Measurements from ENCODE around the gene ZFP3. TPM values are rescaled to one million over a fixed set of nuclear protein-coding genes. Genes with fewer than 3 reads are reported as not detected.
A peak's percentile ranks its signal among the peaks of the same experiment; 100 is the strongest.
"Not testable (repeated sequence)": the region's sequence is repeated elsewhere in the genome, so short reads cannot be mapped to it uniquely, and the experiment has no call there.

The ZFP3 gene
- total RNA-seq, 2 experiments from 2014 or later = 1.9 to 2.9 TPM

DNA sequence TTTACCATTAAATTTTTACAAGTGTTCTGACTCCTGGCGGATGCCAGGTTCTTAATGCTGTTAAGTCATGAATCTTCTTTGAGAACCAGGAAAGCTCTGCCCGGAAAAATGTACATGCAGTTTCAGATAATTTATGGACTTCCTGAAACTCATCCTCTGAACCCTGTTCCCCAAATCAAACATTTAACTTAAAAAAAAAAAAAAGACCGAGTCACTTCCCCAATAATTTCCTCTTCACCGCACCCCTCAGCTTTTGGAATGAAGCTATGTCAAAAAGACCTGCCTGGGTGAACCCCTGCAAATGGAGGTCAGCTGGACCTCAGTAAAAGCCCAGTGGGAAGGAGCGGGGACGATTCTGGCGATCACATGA is 18.4 kb downstream of the ZFP3 start:
- CTCF ChIA-PET = no interaction called here
- Mint-ChIP-seq H3K4me1 (no peaks in the 10 kb centered on the region), H3K27ac (no peak overlapping the region), H3K27me3 (peaks cover 15% of the 10 kb centered on the region), H3K36me3 (peaks cover 44% of the 10 kb centered on the region), H3K9me3 (ENCODE audit: low read depth) (peaks cover 42% of the 10 kb centered on the region), H3K4me3 (no peak overlapping the region)
- no peak for ATAC-seq
- no peak for DNase-seq

DNA sequence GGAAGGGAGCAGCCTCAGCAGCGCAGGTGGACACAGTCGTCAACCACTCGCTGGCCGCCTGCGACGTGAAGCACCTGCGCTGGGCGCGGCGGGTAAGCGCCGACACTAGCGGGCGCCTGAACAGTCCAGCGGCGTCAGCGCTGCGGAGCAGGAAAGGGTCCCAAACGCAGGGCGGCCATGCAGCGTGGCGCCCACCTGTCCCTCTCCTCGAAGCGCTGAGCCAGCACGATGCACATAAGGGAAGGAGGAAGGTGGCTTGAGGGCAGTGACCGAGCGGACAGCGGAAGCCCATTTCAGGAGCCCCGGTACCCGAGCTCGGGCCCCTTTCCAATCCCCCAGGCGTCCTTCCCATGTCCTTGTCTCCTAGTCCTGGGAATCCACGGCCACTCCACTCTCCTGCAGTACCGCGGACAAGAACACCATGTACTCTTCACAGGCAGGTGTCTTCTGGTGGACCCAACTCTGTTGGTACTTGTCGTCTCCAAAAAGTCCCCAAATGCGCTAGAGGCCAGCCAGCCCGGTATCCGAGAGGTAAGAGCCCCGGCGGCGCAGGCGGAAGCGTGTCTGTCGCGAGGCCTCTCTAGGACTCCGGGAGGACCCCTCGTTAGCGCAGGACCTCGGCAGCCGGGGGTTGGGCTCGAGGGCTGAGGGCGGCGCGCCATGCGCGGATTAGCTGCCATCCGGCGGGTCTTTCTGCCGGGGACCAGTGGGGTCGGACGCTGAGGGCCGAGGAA is 19.0 kb downstream of the ZFP3 start:
- ATAC-seq (no peak), DNase-seq (no peak)
- CTCF ChIA-PET = no interaction called here
- Mint-ChIP-seq H3K9me3 (ENCODE audit: low read depth) (peaks cover 36% of the 10 kb centered on the region), H3K27me3 (peaks cover 15% of the 10 kb centered on the region), H3K27ac (peak overlapping the region; percentile 13), H3K36me3 (peaks cover 38% of the 10 kb centered on the region), H3K4me1 (no peaks in the 10 kb centered on the region), H3K4me3 (no peak overlapping the region)

DNA sequence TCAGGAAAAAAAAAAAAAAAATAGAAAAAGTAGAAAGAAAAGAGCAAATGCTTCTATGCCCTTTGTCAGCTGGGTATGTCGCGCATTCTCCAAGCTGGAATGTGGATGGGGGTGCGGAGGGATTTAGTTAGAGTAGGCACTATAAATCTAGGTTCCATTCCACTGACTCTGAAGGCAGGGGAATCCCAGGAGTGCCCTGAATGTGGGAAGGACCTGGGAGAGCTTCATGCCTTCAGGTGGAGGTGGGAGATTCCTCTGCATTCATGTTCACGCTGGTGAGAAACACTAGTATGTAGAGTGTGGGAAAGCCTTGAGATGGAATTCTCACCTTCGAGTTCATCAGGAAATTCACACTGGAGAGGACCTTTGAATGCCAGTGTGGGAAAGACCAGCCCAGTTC is 21.0 kb downstream of the ZFP3 start:
- Mint-ChIP-seq H3K36me3 (peaks cover 26% of the 10 kb centered on the region), H3K4me1 (no peaks in the 10 kb centered on the region), H3K4me3 (no peak overlapping the region), H3K27me3 (peaks cover 15% of the 10 kb centered on the region), H3K9me3 (ENCODE audit: low read depth) (peaks cover 30% of the 10 kb centered on the region), H3K27ac (no peak overlapping the region)
- no peak for ATAC-seq
- CTCF ChIA-PET = no interaction called here
- DNase-seq = no peak

DNA sequence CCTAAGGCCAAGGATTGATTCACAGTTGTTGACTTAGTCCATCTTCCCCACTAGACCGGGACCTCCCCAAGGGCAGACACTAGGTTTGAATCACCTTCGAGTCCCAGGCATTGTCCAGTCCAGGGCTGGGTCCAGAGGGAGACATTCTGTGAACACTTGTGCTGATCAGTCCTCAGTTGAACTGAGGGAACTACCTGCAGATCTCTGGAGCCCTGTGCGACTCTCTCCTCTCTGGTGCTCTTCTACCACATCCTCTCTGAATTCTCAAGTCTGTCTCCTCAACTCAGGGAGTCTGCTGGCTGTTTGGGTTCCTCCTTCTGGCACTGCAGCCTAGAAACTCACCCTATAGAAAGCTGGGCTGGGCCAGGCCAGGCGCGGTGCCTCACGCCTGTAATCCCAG is 22.6 kb downstream of the ZFP3 start:
- peak; percentile 20 for ATAC-seq
- H3K4me3 Mint-ChIP-seq = no peak overlapping the region
- no peak overlapping the region for H3K27ac Mint-ChIP-seq
- CTCF ChIA-PET = no interaction called here
- H3K9me3 Mint-ChIP-seq (ENCODE audit: low read depth) = peaks cover 25% of the 10 kb centered on the region
- H3K4me1 Mint-ChIP-seq = no peaks in the 10 kb centered on the region
- peaks cover 15% of the 10 kb centered on the region for H3K27me3 Mint-ChIP-seq
- peaks cover 28% of the 10 kb centered on the region for H3K36me3 Mint-ChIP-seq
- DNase-seq = no peak

DNA sequence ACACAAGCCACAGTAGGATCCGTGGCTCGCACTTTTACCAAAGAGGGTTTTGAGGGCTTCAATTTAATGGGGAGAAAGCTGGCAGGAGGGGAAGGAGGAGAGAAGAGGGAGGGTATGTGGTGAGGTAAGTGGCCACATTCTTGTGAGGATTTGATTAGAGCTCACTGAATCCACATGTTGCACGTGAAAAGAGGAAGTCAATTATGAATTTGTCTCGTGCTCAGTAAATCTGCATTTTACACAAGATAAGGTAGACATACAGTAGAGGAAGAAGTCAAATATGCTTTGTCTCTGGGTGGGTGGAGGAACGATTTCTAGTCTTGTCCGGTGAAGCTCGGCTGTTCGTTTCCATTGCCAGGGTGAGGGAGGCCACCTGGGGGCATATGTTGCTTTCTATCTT is 32.5 kb downstream of the ZFP3 start:
- H3K27me3 Mint-ChIP-seq = peaks cover 9% of the 10 kb centered on the region
- peak overlapping the region; percentile 73 for H3K4me3 Mint-ChIP-seq
- CTCF ChIA-PET = interaction anchor here (0.7 to 1.5 kb wide), 4 partner anchors 18 to 171 kb away, joined by 3 to 7 read pairs (median 4); partner anchors contain the start of genes RNF167, SLC25A11 and ZFP3
- DNase-seq (no peak), ATAC-seq (no peak)
- peaks cover 20% of the 10 kb centered on the region for H3K4me1 Mint-ChIP-seq
- peaks cover 14% of the 10 kb centered on the region for H3K9me3 Mint-ChIP-seq (ENCODE audit: low read depth)
- H3K36me3 Mint-ChIP-seq = peaks cover 70% of the 10 kb centered on the region
- H3K27ac Mint-ChIP-seq = peak overlapping the region; percentile 18

DNA sequence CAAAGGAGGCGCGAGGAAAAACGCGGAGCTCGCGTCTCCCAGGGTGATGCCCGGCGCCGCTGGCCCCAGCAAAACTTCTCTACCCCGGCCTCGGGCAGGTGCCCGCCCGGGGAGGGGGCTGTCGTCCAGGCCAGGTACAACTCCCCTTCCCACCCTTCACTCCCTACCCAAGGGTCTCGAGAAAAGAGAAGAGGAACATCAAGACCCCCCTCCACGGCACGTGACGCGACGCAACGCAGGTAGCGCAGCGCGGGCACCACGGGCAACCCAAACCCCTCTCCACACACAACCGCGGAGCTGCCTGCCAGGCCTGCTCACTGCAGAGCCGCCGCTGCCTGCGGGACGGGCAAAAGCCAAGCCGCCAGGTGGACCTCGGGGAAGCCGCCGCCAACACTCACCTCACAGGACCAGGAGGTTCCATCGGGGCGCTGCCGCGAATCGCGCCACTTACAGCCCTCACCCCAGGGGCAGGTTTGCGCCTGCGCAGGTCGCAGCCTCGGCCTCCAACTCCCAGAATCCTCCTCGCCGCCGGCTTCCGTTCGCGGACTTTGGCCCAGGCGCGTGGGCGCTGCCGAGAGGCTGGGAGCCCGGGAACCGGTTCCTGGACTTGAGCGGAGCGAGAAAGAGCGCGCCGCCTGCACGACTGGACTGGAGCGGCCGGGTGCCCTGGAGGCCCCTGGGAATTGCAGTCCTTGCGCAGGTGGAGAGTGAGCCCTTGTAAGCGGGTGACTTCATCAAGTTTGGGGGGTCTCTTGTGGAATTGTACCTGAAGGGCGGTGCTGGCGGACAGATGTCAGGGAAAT is 33.3 kb downstream of the ZFP3 start, which contains the start of gene ZNF232:
Gene ZNF232, minus strand, starts transcription at position 477 of the 803 bp plus-strand sequence. Its CDS starts 56 bp downstream, at position 421.
- H3K9me3 Mint-ChIP-seq (ENCODE audit: low read depth) = peaks cover 8% of the 10 kb centered on the region

DNA sequence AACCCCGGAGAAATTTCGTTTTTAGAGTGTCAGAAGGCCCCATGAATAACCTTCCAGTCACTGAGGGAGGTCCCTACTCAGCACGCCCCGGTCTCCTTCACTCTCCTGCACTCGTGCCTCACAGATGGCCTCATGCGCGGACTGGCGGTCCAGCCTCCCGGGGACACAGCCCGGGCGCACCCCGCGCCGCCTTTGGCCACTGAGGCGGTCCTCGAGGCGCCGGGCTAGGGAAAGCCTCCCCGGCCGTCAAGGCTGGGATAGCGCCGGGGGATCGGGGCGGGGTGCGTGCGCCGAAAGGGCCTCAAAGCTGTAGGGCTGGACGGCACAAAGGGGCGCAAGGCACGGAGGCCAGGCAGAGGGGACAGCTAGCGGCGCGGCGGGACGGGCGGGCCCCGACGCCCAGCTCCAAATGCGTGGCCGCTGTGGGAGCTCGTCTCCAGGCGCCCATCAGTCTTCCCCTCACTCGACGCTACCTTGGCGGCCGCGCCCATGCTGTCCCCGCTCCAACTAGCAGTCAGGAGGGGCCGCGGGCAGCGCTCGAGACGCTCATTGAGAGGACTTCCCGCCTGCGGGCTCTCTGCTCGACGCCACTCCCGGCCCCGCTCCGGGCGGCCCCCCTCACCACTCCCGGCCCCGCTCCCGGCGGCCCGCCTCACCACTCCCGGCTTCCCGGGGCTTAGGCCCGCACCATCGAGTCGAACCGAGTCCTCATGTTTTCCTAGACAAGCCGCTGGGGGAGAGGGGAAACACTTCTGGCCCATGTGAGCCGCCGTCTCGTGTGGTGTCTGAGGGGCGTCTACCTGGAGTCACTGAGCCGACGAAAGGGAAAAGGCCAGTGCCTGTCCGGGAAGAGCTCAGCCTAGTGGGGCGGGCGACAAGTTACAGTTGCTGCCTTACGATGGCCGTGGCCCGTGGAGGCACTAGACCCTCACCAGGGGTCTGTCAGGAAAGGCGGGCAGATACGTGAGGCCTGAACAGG is 37.7 kb downstream of the ZFP3 start, which contains the start of gene USP6:
Gene USP6, plus strand, starts transcription at position 360 of the 979 bp plus-strand sequence. CDS start 14,336 bp downstream, outside the sequence.
- DNase-seq = no peak
- Mint-ChIP-seq H3K4me1 (peaks cover 11% of the 10 kb centered on the region), H3K27ac (no peak within 1 kb of the TSS), H3K27me3 (peaks cover 40% of the 10 kb centered on the region), H3K4me3 (no peak within 1 kb of the TSS), H3K36me3 (peaks cover 25% of the 10 kb centered on the region), H3K9me3 (ENCODE audit: low read depth) (no peaks in the 10 kb centered on the region)
- CTCF ChIA-PET = no interaction called here
- ATAC-seq = no peak

More for the DNA sequence above, 33.3 kb downstream of the ZFP3 start, which contains the start of gene ZNF232:
- Mint-ChIP-seq H3K27me3 (peaks cover 15% of the 10 kb centered on the region), H3K4me3 (peak within 1 kb of the TSS; percentile 73), H3K27ac (peak within 1 kb of the TSS; percentile 75), H3K4me1 (peaks cover 20% of the 10 kb centered on the region), H3K36me3 (peaks cover 62% of the 10 kb centered on the region)
- CTCF ChIA-PET = interaction anchor here (0.7 to 1.5 kb wide), 4 partner anchors 19 to 171 kb away, joined by 3 to 7 read pairs (median 4); partner anchors contain the start of genes RNF167, SLC25A11 and ZFP3
- peak; percentile 97 for ATAC-seq
- DNase-seq = peak; percentile 94

DNA sequence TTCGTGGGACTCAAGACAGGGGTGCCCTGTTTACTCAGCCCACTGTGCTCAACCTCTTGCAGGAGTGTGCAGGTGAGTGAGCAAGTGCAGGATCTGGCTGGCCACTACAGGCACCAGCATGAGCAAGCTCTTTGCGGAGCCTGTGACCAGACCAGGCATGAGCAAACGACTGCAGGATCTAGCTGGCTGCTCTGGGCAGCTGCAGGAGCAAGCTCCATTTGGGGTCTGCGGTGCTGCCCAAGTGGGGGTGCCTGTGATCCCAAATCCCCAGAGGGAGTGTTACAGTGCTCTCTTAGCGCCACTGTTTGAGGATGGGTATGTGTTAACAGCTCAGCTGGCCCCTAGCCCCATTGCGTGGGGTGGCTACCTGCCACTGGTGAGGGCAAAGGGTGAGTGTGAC is 40.0 kb downstream of the ZFP3 start:
- Mint-ChIP-seq H3K4me1 (peaks cover under 1% of the 10 kb centered on the region), H3K4me3 (no peak overlapping the region), H3K27me3 (peaks cover 51% of the 10 kb centered on the region), H3K9me3 (ENCODE audit: low read depth) (no peaks in the 10 kb centered on the region), H3K27ac (no peak overlapping the region), H3K36me3 (peaks cover 19% of the 10 kb centered on the region)
- ATAC-seq = no peak
- DNase-seq = no peak
- CTCF ChIA-PET = no interaction called here

DNA sequence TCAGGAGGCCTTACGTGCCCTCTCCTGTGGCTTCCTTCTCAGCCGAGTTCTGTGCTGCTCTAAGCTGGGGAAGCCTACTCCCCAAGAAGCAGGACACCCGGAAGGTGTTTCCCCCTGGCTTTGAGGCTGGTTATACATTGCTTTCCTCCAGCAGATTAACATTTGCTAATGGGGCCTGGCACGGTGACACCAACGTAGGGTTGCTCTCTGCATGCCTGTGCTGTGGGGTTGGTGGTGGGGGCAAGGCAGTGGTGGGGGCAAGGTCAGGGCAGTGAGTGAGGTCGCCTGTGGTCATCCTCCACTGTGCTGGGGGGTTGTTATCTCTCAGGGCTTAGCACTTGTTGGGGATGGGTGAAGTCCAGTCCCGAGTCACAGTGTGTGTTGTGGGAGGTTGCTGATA is 41.8 kb downstream of the ZFP3 start:
- Mint-ChIP-seq H3K4me1 (no peaks in the 10 kb centered on the region), H3K9me3 (ENCODE audit: low read depth) (no peaks in the 10 kb centered on the region), H3K36me3 (peaks cover 3% of the 10 kb centered on the region), H3K27ac (no peak overlapping the region), H3K4me3 (no peak overlapping the region), H3K27me3 (peaks cover 59% of the 10 kb centered on the region)
- no peak for DNase-seq
- no peak for ATAC-seq
- CTCF ChIA-PET = no interaction called here

DNA sequence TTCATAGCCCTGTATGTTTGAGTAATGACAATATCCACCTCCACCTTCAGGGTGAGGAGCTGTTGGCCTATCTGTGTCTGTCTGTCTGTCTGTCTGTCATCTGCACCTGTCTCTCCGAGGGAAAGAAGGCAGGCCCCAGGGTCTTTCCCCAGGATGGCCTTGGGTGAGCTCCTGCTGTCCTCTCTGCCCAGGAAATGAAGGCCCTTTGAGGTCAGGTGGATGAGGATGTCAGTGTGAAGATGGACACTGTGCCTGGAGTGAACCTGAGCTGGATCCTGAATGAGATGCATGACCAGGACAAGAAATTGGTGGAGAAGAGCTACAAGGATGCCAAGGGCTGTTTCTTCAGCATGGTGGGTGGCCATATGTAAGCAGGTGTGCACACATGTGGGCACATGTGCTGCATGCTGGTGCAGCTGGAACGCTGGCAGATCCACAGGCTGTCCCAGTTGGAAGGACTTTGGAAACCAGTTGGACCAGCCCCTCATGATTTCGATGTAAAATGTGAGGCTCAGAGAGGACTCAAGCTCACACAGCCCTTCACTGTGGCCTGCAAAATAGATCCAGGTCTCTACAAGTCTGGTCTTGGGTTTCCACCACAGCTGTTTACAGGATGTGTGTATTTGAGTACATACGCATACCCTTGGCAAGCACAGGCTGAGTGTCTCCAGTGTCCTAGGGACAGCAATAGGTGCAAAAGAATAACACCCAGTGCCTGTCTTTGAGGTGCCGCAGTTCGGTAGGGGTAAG is 42.3 kb downstream of the ZFP3 start:
- H3K27me3 Mint-ChIP-seq = peaks cover 54% of the 10 kb centered on the region
- H3K4me3 Mint-ChIP-seq; ATAC-seq; CTCF ChIA-PET; H3K9me3 Mint-ChIP-seq (ENCODE audit: low read depth); H3K36me3 Mint-ChIP-seq; H3K4me1 Mint-ChIP-seq; DNase-seq; H3K27ac Mint-ChIP-seq: not testable (repeated sequence)

DNA sequence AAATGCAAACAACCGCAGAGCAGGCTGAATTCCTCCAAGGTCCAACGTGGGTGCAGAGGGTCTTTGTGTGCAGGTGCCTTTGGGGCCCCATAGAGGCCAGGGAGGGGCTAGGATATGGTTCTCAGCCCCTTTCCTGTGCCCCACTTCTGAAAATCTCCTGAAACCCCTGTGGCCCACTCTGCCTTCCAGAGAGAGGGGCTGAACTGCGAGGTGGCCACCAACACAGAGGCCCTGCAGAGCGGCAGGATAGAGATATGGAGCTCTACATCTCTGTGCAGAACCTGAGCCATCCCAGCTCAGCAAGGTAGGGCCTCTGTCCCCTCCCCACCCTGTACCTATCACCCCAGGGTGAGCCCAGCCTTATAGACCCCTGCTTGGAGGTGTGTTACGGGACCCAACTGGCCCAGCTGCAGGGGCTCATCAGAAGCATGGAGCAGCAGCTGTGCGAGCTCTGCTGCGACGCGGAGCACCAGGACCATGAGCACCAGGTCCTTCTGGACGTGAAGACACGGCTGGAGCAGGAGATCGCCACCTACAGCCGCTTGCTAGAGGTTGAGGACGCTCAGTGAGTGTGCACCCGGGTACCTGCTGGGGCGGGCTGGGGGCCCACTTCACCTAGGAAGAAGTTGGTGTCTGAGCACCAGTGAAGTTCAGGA is 43.0 kb downstream of the ZFP3 start:
- no peak overlapping the region for H3K4me3 Mint-ChIP-seq
- no peaks in the 10 kb centered on the region for H3K36me3 Mint-ChIP-seq
- no peaks in the 10 kb centered on the region for H3K9me3 Mint-ChIP-seq (ENCODE audit: low read depth)
- H3K27me3 Mint-ChIP-seq = peaks cover 52% of the 10 kb centered on the region
- no peak overlapping the region for H3K27ac Mint-ChIP-seq
- CTCF ChIA-PET = no interaction called here
- H3K4me1 Mint-ChIP-seq = no peaks in the 10 kb centered on the region
- DNase-seq = no peak
- no peak for ATAC-seq

DNA sequence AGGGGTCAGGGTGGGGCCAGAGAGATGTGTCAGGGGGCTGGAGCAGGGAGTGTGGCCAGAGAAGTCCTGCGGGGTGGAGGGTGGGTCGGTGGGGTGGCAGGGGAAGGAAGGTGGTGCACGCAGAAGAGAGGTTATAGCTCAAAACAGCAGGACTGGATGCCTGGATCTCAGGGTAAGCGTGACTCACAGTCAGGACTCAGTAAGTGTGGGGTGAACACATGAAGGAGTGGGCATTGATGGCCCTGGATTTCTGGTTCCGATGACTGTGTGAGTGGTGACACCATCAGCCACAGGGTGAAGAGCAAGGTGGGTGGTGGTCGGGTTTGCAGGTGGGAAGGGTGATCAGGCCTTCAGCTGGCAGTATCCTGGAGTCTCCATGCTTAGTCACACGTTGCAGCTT is 43.8 kb downstream of the ZFP3 start:
- H3K4me3 Mint-ChIP-seq; CTCF ChIA-PET; ATAC-seq; H3K36me3 Mint-ChIP-seq; DNase-seq; H3K27ac Mint-ChIP-seq; H3K9me3 Mint-ChIP-seq (ENCODE audit: low read depth); H3K4me1 Mint-ChIP-seq: not testable (repeated sequence)
- peaks cover 44% of the 10 kb centered on the region for H3K27me3 Mint-ChIP-seq
